GM19463 (cell line): Measurements from ENCODE around the gene PIRT.

Experiments
- ATAC-seq: cut with Tn5 transposase; IDR thresholded peaks from one replicate; pipeline ENCODE4 v1.9.1; 2021; ENCODE audit warnings: mild to moderate bottlenecking, moderate library complexity; ENCODE audit not compliant: unreplicated experiment

PIRT gene

DNA sequence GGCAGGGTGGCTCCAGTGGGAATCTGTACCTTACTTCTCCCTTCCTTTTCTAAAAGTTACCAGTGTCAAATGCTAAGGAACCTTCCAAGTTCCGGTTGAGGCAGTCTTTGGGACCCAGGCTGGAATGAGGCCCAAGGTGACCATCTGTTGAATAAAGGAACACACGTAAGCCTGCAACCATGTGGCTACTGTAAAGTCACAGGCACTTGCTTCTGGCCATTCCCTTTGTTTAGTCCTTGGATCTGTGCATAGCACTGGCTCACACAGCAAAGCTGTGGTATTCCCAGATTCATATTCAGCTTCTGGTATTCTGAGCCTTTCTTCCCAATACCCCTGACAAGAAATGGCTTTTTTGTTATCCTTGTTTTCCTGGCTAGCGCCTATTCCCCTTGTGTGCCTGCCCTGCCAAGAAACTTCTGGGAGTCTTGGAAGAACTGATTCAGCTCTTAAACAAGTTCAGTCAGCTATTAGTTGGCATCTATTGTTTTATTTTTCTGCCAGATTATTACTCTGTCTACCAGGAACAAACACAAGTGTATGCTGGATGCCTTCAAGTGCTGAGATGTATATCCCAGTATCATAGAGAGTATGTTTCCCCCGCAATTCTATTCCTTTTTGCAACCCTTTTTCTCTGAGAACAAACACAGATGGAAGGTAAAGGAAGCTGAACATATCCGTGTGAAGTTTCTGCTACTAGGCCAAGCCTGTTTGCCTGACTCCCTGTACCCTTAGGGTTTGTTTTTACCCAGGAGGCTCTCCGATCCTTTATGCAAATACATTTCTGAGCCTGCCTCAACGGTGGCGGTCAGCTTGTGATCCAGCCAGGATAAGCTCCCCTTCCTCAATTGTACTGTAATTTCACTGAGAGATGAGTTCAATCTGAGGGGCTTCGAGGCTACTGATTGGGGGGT lies 47.1 kb downstream of the PIRT start:
- no peak for ATAC-seq

DNA sequence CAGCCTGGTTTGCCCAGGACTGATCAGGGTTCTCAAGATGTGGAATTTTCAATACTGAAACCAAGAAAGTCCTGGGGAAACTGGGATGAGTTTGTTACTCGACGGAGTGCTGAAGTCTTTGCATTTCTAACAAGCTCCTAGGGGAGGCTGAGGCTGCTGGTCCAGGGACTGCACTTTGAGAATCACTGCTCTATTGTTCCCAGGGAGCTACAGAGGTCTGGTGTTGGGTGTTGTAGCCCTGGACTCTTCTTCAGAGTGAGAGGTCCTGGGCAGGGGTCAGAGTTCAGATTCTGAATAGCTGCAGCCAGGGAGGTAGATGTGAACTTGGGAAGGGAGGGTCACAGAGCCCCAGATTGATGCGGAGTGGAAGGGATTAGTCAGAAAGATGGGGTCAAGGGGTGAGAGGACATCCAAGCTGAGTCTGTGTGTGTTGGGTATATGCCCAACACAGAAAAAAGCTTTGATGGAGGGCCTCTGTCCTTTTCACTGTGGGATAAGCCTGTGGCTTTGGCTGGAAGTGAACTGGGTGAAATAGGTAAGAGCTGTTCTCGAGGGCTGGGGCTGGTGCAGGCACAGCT lies 48.1 kb downstream of the PIRT start:
- no peak for ATAC-seq

DNA sequence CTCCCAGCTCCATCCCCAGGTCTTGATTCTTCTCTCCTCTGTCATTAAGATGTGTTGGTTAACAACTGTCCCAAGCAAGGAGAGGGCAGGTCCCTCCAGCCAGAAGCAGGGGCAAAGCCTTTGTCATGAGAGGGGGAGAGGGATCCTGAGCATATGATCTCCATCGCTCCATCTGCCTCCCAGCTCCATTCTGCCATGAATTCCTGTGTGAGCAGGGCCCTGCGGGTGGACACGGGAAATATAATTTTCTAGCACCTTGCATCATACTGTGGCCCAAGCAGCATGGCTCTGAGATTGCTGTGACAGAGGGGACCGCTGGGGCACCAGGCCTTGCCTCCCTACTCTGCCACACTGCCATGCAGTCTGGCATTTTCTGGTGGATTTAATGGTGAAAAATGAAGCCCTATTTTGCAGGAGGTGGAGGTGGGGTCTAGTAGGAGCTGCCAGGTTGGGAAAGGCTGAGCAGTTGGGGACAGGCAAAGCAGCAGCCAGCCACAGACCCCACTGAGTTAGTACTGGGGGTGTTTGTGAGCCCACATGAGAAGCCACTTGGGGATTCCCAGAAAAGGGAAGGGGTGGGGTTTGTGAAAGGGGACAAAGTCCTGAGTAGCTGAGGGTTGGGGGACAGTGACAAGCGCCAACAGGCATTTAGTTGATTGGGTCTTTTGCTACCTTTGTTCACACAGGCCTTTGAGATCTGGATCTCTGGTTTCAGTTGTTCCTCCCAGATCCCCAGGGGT lies 50.4 kb downstream of the PIRT start:
- ATAC-seq: no peak

DNA sequence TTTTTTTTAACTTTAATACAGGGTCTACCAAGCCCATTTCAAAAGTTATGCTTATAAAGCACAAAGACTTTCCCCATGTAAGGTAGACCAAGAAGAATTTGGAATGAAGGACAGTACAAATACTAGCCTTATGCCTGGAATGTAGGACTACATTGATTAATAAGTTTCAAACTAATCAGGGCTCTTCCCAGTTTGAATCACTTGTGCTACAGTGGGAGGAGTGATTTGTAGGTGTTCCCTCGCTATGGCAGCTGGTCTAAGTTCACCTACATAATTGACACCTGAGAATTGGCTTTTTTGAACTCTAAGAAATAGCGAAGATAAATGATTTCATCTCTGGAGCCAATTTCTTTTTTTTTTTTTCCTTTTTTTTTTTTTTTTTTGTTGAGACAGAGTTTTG lies 52.6 kb downstream of the PIRT start:
- no peak for ATAC-seq

DNA sequence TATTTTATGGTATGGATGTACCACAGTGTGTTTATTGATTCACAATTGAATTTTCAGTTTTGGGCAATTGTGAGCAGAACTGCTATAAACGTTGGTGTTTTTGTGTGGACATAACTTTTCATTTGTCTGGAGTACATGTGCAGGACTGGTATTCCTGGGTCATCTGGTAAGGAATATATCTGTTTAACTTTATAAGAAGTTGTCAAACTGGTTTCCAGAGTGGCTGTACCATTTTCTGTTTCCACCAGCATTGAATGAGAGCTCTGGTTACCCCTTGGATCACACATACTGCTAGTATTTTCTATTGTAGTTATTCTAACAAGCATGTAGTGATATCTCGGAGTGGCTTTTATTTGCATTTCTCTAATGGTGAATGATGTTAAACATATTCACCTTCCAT lies 58.3 kb downstream of the PIRT start:
- ATAC-seq: no peak

DNA sequence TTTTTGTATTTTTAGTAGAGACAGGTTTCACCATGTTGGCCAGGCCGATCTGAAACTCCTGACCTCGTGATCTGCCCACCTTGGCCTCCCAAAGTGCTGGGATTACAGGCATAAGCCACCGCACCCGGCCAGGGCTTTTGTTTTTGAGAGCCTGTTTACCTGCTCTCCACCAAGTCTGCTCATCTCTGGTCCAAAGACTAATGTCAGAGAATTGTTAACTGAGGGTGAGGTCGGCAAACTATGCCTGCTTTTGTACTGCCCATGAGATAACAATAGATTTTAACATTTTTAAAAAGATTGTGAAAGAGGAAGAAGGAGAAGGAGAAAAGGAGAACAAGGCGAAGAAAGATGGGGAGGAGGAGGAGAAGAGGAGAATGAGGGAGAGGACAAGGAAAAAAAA lies 60.0 kb downstream of the PIRT start:
- ATAC-seq: no peak

DNA sequence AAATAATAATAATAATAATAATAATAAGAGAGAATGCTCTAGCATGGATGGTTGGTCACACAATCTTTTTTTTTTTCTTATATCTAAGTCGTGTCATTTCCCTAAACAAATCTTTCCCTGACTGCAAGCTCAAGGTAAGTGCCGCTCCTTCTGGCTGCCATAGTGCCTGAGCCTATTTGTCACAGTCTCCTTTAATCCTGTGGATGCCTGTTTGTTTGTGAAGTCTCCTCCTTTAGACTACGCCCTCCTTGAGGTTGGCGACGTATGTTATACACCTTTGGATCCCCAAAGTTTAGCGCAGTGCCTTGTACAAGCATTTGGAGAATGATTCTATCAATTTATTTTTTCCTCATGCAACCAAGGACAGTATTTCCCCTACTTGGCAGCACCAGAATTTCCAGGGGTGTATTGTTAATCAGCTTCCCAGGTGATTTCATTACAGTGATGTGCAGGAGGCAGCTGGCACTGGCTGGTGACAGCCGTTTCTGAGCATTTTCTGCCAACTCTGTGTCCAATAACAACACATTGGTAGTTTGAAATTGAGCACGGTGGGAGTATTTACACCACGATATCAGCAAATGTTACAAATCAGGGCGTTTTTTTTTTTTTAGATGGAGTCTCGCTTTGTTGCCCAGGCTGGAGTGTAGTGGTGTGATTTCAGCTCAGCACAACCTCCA lies 60.6 kb downstream of the PIRT start:
- ATAC-seq: no peak

DNA sequence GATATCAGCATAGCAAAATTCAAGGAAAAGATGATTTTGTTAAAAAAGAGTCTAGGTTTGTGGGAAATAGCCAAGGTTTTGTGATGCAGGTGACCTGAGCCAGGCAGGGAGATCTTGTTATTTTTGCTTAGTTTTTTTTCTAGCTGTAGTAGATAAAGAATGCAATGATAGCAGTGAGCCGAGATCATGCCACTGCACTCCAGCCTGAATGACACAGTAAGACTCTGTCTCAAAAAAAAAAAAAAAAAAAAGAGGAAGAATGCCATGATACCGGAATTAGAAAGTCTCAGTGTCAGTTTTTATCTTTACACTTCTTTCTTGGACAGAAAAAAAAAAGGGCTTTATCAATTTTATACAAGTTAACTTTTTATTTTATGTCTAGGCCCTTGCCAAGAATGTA lies 61.5 kb downstream of the PIRT start:
- no peak for ATAC-seq

DNA sequence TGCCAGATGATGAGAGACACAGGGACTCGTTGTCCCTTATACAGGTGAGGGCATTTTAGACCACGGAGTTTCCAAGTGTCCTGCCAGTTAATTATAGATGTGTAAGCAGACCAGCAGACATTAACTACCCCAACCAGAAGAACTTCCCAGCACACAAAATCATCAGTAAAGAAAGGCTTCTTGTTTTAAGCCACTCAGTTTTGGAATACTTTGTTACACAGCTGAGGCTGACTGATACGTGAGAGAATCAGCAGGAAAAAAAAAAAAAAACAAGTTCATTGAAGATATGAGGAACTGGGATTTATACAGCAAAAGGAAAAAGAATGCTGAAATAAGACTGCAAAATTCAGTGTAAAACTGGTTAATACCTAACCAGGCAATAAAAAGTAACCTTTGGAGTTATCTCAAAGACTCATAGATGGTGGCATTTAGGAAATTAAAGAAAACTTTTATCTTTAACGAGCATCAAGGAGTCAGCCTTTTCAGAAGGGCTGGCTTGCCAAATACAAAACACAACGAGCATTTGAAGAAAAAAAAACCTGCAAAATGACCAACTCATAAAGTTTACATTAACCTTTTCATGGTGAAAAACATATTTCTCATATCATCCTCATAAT lies 62.0 kb downstream of the PIRT start:
- no peak for ATAC-seq

DNA sequence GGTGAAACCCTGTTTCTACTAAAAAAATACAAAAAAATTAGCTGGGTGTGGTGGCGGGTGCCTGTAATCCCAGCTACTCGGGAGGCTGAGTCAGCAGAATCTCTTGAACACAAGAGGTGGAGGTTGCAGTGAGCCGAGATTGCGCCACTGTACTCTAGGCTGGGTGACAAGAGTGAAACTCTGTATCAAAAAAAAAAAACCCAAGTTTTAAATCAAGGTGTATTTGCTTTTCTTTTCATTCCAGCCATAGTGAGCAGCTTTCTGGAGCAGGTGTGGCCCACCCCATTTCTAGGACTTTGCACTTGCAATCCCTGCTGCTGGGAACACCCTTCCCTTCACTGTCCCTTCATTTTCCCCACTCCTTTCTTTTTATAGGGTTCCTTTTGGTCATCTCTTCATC lies 62.8 kb downstream of the PIRT start:
- ATAC-seq: no peak

DNA sequence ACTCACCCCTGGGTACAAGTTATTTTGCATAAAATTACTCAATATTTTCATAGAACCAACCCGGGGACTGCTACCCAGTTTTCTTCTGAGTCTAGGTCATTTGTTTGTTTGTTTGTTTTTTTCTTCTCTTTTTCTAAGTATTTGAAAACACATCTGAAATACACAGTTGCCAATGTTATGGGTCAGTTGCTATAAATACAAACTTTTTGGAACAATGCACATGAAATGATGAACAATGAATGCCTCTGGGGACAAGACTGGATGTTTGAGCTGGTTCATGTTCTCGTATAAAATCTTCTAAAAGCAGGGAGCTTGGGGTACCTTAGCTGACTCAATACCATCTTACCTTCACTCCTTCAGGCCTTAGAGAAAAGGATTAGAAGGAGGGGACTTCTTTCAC lies 64.5 kb downstream of the PIRT start:
- no peak for ATAC-seq
